Osteocyte (in vitro differentiated cells): ENCODE data around the gene FCAMR. TPM values are rescaled to one million over a fixed set of nuclear protein-coding genes. Genes with fewer than 3 reads are reported as not detected.

Experiments
- DNase-seq: peaks from one replicate; pipeline ENCODE4 v3.0.0; 2021; ENCODE audit warnings: mixed read lengths; ENCODE audit not compliant: unreplicated experiment; ENCODE audit errors: extremely low spot score
- H3K27ac Mint-ChIP-seq: one replicate; pipeline ENCODE4 v1.8.0; 2021; ENCODE audit warnings: mild to moderate bottlenecking, mixed read lengths; ENCODE audit not compliant: unreplicated experiment
- H3K27me3 Mint-ChIP-seq: one replicate; pipeline ENCODE4 v1.8.0; 2021; ENCODE audit warnings: mixed read lengths; ENCODE audit not compliant: unreplicated experiment
- H3K36me3 Mint-ChIP-seq: one replicate; pipeline ENCODE4 v1.8.0; 2021; ENCODE audit warnings: mixed read lengths; ENCODE audit not compliant: unreplicated experiment
- H3K4me1 Mint-ChIP-seq: one replicate; pipeline ENCODE4 v1.8.0; 2021; ENCODE audit warnings: mixed read lengths; ENCODE audit not compliant: unreplicated experiment
- H3K4me3 Mint-ChIP-seq: one replicate; pipeline ENCODE4 v1.8.0; 2021; ENCODE audit warnings: mild to moderate bottlenecking, moderate library complexity, mixed read lengths; ENCODE audit not compliant: unreplicated experiment
- H3K9me3 Mint-ChIP-seq: one replicate; pipeline ENCODE4 v1.8.0; 2021; ENCODE audit warnings: mixed read lengths; ENCODE audit not compliant: unreplicated experiment
- CTCF ChIP-seq: fragments of 200-600 bp; sonication (generic); IDR thresholded peaks from 2 replicates; pipeline ENCODE4 v1.5.0; 2021; ENCODE audit warnings: antibody characterized with exemption, mild to moderate bottlenecking, moderate library complexity
- total RNA-seq: library from RNA; stranded (reverse); gene quantifications from 2 replicates; pipeline ENCODE4 v1.2.1, GENCODE V29; 2021

Gene FCAMR
- total RNA-seq, 1 donor from 2014 or later = not detected

- DNase-seq = no peak
- Mint-ChIP-seq H3K4me1 (peaks cover 4% of the 10 kb centered on the region), H3K27me3 (peaks cover 38% of the 10 kb centered on the region), H3K4me3 (no peak overlapping the region), H3K9me3 (no peaks in the 10 kb centered on the region), H3K36me3 (no peaks in the 10 kb centered on the region), H3K27ac (no peak overlapping the region)
- TF ChIP-seq CTCF = no peak
Observed at GRCh38 chr1:207009945-207010344, 39.7 kb upstream of the FCAMR start.

GRCh38 chr1:207009182-207009850 lies 39.1 kb upstream of the FCAMR start:
- no peaks in the 10 kb centered on the region for H3K36me3 Mint-ChIP-seq
- H3K4me3 Mint-ChIP-seq = no peak overlapping the region
- DNase-seq = no peak
- H3K9me3 Mint-ChIP-seq = no peaks in the 10 kb centered on the region
- H3K27ac Mint-ChIP-seq = no peak overlapping the region
- peaks cover 32% of the 10 kb centered on the region for H3K27me3 Mint-ChIP-seq
- TF ChIP-seq CTCF = no peak
- H3K4me1 Mint-ChIP-seq = peaks cover 4% of the 10 kb centered on the region

GRCh38 chr1:207007352-207008033 lies 37.2 kb upstream of the FCAMR start:
- Mint-ChIP-seq H3K27me3 (peaks cover 20% of the 10 kb centered on the region), H3K4me3 (no peak overlapping the region), H3K36me3 (no peaks in the 10 kb centered on the region), H3K4me1 (peaks cover 4% of the 10 kb centered on the region), H3K9me3 (no peaks in the 10 kb centered on the region), H3K27ac (no peak overlapping the region)
- no peak for DNase-seq
- TF ChIP-seq CTCF = no peak

- H3K4me3 Mint-ChIP-seq = no peak overlapping the region
- H3K27ac Mint-ChIP-seq = no peak overlapping the region
- no peaks in the 10 kb centered on the region for H3K36me3 Mint-ChIP-seq
- DNase-seq = no peak
- H3K4me1 Mint-ChIP-seq = peaks cover 4% of the 10 kb centered on the region
- H3K9me3 Mint-ChIP-seq = no peaks in the 10 kb centered on the region
- no peak for TF ChIP-seq CTCF
- peaks cover 16% of the 10 kb centered on the region for H3K27me3 Mint-ChIP-seq
Observed at GRCh38 chr1:207006914-207007313, 36.7 kb upstream of the FCAMR start.

- Mint-ChIP-seq H3K9me3 (no peaks in the 10 kb centered on the region), H3K4me1 (peaks cover 4% of the 10 kb centered on the region), H3K27me3 (peaks cover 10% of the 10 kb centered on the region), H3K27ac (no peak overlapping the region), H3K4me3 (no peak overlapping the region), H3K36me3 (no peaks in the 10 kb centered on the region)
- no peak for DNase-seq
- TF ChIP-seq CTCF = no peak
Observed at GRCh38 chr1:207006083-207006482, 35.8 kb upstream of the FCAMR start.
